B cell (primary cell): ENCODE results near the gene CTPS1.

ENCODE experiments used
- EZH2 ChIP-seq: IDR thresholded peaks from 2 replicates; pipeline ENCODE4 v1.6.1; 2012; ENCODE audit warnings: borderline replicate concordance, low read depth, mild to moderate bottlenecking, moderate library complexity, low read length; ENCODE audit not compliant: insufficient read depth, poor library complexity, severe bottlenecking
- TF ChIP-seq, protein P1 (sequence below): fragments of 200-600 bp; IDR thresholded peaks from one replicate; pipeline ENCODE4 v1.8.0; 2022; ENCODE audit warnings: antibody characterized with exemption, mild to moderate bottlenecking

DNA sequence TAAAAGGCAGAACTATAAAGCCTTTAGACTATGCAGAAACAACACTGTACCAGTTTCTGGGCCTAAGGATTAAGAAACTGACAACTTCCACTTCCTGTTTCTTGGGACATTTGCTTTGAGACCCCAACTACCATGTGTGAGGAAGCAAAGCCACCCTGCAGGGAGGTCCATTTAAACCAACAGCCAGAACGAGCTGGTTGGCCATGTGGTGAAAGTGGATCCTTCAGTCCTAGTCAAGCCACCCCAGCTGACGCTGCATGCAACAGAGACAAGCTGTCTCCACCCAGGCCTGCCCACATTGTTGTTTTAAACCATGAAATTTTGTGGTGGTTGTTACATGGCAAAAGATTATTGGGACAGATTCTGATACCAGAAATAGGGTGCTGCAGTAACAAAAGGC is 73.8 kb downstream of the CTPS1 start:
- TF ChIP-seq, protein P1, sequence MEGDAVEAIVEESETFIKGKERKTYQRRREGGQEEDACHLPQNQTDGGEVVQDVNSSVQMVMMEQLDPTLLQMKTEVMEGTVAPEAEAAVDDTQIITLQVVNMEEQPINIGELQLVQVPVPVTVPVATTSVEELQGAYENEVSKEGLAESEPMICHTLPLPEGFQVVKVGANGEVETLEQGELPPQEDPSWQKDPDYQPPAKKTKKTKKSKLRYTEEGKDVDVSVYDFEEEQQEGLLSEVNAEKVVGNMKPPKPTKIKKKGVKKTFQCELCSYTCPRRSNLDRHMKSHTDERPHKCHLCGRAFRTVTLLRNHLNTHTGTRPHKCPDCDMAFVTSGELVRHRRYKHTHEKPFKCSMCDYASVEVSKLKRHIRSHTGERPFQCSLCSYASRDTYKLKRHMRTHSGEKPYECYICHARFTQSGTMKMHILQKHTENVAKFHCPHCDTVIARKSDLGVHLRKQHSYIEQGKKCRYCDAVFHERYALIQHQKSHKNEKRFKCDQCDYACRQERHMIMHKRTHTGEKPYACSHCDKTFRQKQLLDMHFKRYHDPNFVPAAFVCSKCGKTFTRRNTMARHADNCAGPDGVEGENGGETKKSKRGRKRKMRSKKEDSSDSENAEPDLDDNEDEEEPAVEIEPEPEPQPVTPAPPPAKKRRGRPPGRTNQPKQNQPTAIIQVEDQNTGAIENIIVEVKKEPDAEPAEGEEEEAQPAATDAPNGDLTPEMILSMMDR = no peak
- no peak for TF ChIP-seq EZH2
